Endodermal cell (in vitro differentiated cells): Measurements from ENCODE around the gene FOXM1. TPM values are rescaled to one million over a fixed set of nuclear protein-coding genes. Genes with fewer than 3 reads are reported as not detected.
A peak's percentile ranks its signal among the peaks of the same experiment; 100 is the strongest.

Source experiments
- DNase-seq: peaks from one replicate; pipeline ENCODE4 v3.0.0-alpha.2; 2017
- H3K27ac ChIP-seq: 2 replicates; pipeline ENCODE4 v1.5.1; 2013; ENCODE audit warnings: mild to moderate bottlenecking, low read depth, low read length, moderate library complexity
- H3K27me3 ChIP-seq: 2 replicates; pipeline ENCODE4 v1.6.1; 2013; ENCODE audit warnings: mild to moderate bottlenecking, low read length, moderate library complexity; ENCODE audit not compliant: insufficient read depth, control insufficient read depth, poor library complexity, severe bottlenecking
- H3K36me3 ChIP-seq: 2 replicates; pipeline ENCODE4 v1.7.0; 2013; ENCODE audit warnings: mild to moderate bottlenecking, low read length, moderate library complexity; ENCODE audit not compliant: control insufficient read depth, insufficient read depth
- H3K4me1 ChIP-seq: one replicate; pipeline ENCODE4 v1.7.0; 2013; ENCODE audit warnings: low read length; ENCODE audit not compliant: control insufficient read depth, insufficient read depth
- H3K4me3 ChIP-seq: 2 replicates; pipeline ENCODE4 v1.5.1; 2013; ENCODE audit warnings: mild to moderate bottlenecking, low read length, moderate library complexity
- H3K9ac ChIP-seq: 2 replicates; pipeline ENCODE4 v1.6.1; 2013; ENCODE audit warnings: mild to moderate bottlenecking, low read length, moderate library complexity; ENCODE audit not compliant: poor library complexity, severe bottlenecking; ENCODE audit errors: extremely low read depth
- H3K9me3 ChIP-seq: 2 replicates; pipeline ENCODE4 v1.6.1; 2013; ENCODE audit warnings: mild to moderate bottlenecking, low read length, moderate library complexity; ENCODE audit not compliant: control insufficient read depth
- H3K27ac Mint-ChIP-seq: 2 replicates; pipeline ENCODE4 v1.8.0; 2020; ENCODE audit warnings: mixed read lengths
- H3K27me3 Mint-ChIP-seq: 2 replicates; pipeline ENCODE4 v1.8.0; 2021; ENCODE audit warnings: mild to moderate bottlenecking, mixed read lengths; ENCODE audit not compliant: insufficient read depth
- H3K36me3 Mint-ChIP-seq: 2 replicates; pipeline ENCODE4 v1.8.0; 2020; ENCODE audit warnings: low read depth, mixed read lengths
- H3K4me1 Mint-ChIP-seq: 2 replicates; pipeline ENCODE4 v1.8.0; 2020; ENCODE audit warnings: mixed read lengths
- H3K4me3 Mint-ChIP-seq: 2 replicates; pipeline ENCODE4 v1.8.0; 2020; ENCODE audit warnings: mild to moderate bottlenecking, moderate library complexity, mixed read lengths
- H3K9me3 Mint-ChIP-seq: 2 replicates; pipeline ENCODE4 v1.8.0; 2020; ENCODE audit warnings: mild to moderate bottlenecking, mixed read lengths
- CTCF ChIP-seq: fragments of 200-600 bp; sonication (generic); conservative IDR thresholded peaks from 2 replicates; pipeline ENCODE4 v1.5.0; 2021; ENCODE audit warnings: antibody characterized with exemption, mild to moderate bottlenecking
- WGBS, 2 experiments: methylation state at CpG; one replicate each; pipeline versions ENCODE4 v1.1.5 to v1.1.7; 2013; ENCODE audit warnings: missing lambda C conversion rate in 2 of 2, mixed read lengths in 1 of 2; ENCODE audit not compliant: insufficient coverage in 1 of 2, insufficient read length in 1 of 2; 5-methylcytosine and 5-hydroxymethylcytosine counted together
- total RNA-seq, 2 donors: library from RNA; stranded (reverse); fragmentation: NEBNext Ultra II Directional in 1 of 2; extraction: Animal tissue kit (Norgen Biotek cat#: 25700) in 1 of 2; gene quantifications; 2 replicates in 1 of 2; 3 replicates in 1 of 2; pipeline ENCODE4 v1.2.1, GENCODE V29; 2021

FOXM1 gene
- total RNA-seq, 2 donors from 2014 or later = 93.9 to 147 TPM

GRCh38 chr12:2834581-2835491 lies 42.1 kb downstream of the FOXM1 start, which contains the start of gene NRIP2:
NRIP2 (minus strand) TSS chr12:2835035; CDS start chr12:2834983, 52 bp downstream.
- WGBS, 2 experiments = 53 to 66% methylated on average over 20 to 32 of the region's 32 CpGs
- Histone ChIP-seq H3K4me1 (peaks cover 7% of the 10 kb centered on the region), H3K27ac (no peak within 1 kb of the TSS), H3K9ac (no peak within 1 kb of the TSS), H3K4me3 (no peak within 1 kb of the TSS), H3K36me3 (peaks cover 4% of the 10 kb centered on the region), H3K27me3 (no peaks in the 10 kb centered on the region), H3K9me3 (no peaks in the 10 kb centered on the region)
- Mint-ChIP-seq H3K4me3 (no peak within 1 kb of the TSS), H3K4me1 (peaks cover 7% of the 10 kb centered on the region), H3K9me3 (no peaks in the 10 kb centered on the region), H3K27ac (peak within 1 kb of the TSS; percentile 7), H3K27me3 (no peaks in the 10 kb centered on the region), H3K36me3 (peaks cover 33% of the 10 kb centered on the region)
- peak; percentile 22 for TF ChIP-seq CTCF
- DNase-seq = peak; percentile 79

GRCh38 chr12:2833810-2834209 lies 43.2 kb downstream of the FOXM1 start:
- Mint-ChIP-seq H3K4me1 (peaks cover 7% of the 10 kb centered on the region), H3K4me3 (no peak overlapping the region)

GRCh38 chr12:2833327-2833726 lies 43.6 kb downstream of the FOXM1 start:
- WGBS, 2 experiments = 72 to 86% methylated on average over 2 to 5 of the region's 5 CpGs
- H3K9me3 Mint-ChIP-seq = no peaks in the 10 kb centered on the region
- Histone ChIP-seq H3K27ac (no peak overlapping the region), H3K9me3 (no peaks in the 10 kb centered on the region), H3K27me3 (no peaks in the 10 kb centered on the region), H3K4me1 (peaks cover 7% of the 10 kb centered on the region), H3K36me3 (peaks cover 12% of the 10 kb centered on the region), H3K9ac (no peak overlapping the region), H3K4me3 (no peak overlapping the region)
- H3K27ac Mint-ChIP-seq = no peak overlapping the region
- H3K27me3 Mint-ChIP-seq = no peaks in the 10 kb centered on the region
- no peak for TF ChIP-seq CTCF
- no peak overlapping the region for H3K4me3 Mint-ChIP-seq
- H3K4me1 Mint-ChIP-seq = peaks cover 7% of the 10 kb centered on the region
- no peak for DNase-seq
- peaks cover 35% of the 10 kb centered on the region for H3K36me3 Mint-ChIP-seq

More at GRCh38 chr12:2833810-2834209, 43.2 kb downstream of the FOXM1 start:
- Histone ChIP-seq H3K4me1 (peaks cover 7% of the 10 kb centered on the region), H3K27ac (no peak overlapping the region), H3K4me3 (no peak overlapping the region), H3K9ac (no peak overlapping the region), H3K9me3 (no peaks in the 10 kb centered on the region), H3K27me3 (no peaks in the 10 kb centered on the region), H3K36me3 (peaks cover 11% of the 10 kb centered on the region)
- Mint-ChIP-seq H3K27me3 (no peaks in the 10 kb centered on the region), H3K27ac (no peak overlapping the region), H3K9me3 (no peaks in the 10 kb centered on the region), H3K36me3 (peaks cover 32% of the 10 kb centered on the region)
- no peak for TF ChIP-seq CTCF
- 87 to 100% methylated on average over 5 to 9 of the region's 9 CpGs for WGBS, 2 experiments
- DNase-seq = no peak
